Testis (tissue), 3 donors: ENCODE measurements around the gene LTBR. TPM values are rescaled to one million over a fixed set of nuclear protein-coding genes. Genes with fewer than 3 reads are reported as not detected.
A peak's percentile ranks its signal among the peaks of the same experiment; 100 is the strongest.
"Not testable (repeated sequence)": the region's sequence is repeated elsewhere in the genome, so short reads cannot be mapped to it uniquely, and the experiment has no call there.

Experiments
- DNase-seq: peaks from one replicate; pipeline ENCODE4 v3.0.0-alpha.2; 2019
- H3K27ac ChIP-seq, 2 donors: fragments of 200-600 bp; sonication (generic); one replicate each; pipeline ENCODE4 v1.5.1; 2019
- H3K27me3 ChIP-seq: fragments of 200-600 bp; sonication (generic); one replicate; pipeline ENCODE4 v1.5.1; 2019
- H3K36me3 ChIP-seq: fragments of 200-600 bp; sonication (generic); one replicate; pipeline ENCODE4 v1.5.1; 2017; ENCODE audit warnings: low read depth; ENCODE audit errors: missing control alignments
- H3K4me1 ChIP-seq: fragments of 200-600 bp; sonication (generic); one replicate; pipeline ENCODE4 v1.5.1; 2019
- H3K4me3 ChIP-seq, 2 donors: fragments of 200-600 bp; sonication (generic); one replicate each; pipeline ENCODE4 v1.5.1; 2017 to 2019
- H3K9me3 ChIP-seq: fragments of 200-600 bp; sonication (generic); one replicate; pipeline ENCODE4 v1.5.1; 2017
- POLR2A ChIP-seq: fragments of 450-650 bp; IDR thresholded peaks from one replicate; pipeline ENCODE4 v1.6.1; 2017; ENCODE audit warnings: antibody characterized with exemption, mild to moderate bottlenecking, moderate library complexity
- WGBS, 2 donors: methylation state at CpG; one replicate each; pipeline ENCODE4 v1.1.5; 2018; 5-methylcytosine and 5-hydroxymethylcytosine counted together
- intact Hi-C: fragments of 100-400 bp; cut with DNase I; formaldehyde crosslinking; loops from one replicate; pipeline ENCODE4 v1.15.1; 2023; ENCODE audit warnings: low total_unique reads
- polyA plus RNA-seq: library from polyadenylated mRNA; stranded (reverse); fragments of 350-450 nt; fragmentation: Illumina TruSeq; extraction: RNeasy Lipid Tissue Mini Kit (QIAGEN cat#74804); gene quantifications from one replicate; pipeline ENCODE4 v1.2.3, GENCODE V29; 2014; ENCODE audit warnings: low read depth, low replicate concordance; ENCODE audit not compliant: insufficient read depth
- total RNA-seq, 2 donors: library from RNA; depleted of rRNA; stranded (reverse); fragments of >200 nt; gene quantifications; one replicate each; pipeline ENCODE4 v1.2.3, GENCODE V29; 2016
- TF ChIP-seq, protein P1 (sequence below), 3 experiments: fragments of 450-650 bp in 2 of 3; fragments of 200-600 bp in 1 of 3; sonication (generic) in 1 of 3; IDR thresholded peaks; one replicate each; pipeline ENCODE4 v1.5.1; 2016 to 2019; ENCODE audit warnings: antibody characterized with exemption in 3 of 3, mild to moderate bottlenecking in 2 of 3, moderate library complexity in 1 of 3

LTBR gene
- total and polyA plus RNA-seq, 3 donors from 2014 or later = 36.6 to 112 (median 81.3) TPM

DNA sequence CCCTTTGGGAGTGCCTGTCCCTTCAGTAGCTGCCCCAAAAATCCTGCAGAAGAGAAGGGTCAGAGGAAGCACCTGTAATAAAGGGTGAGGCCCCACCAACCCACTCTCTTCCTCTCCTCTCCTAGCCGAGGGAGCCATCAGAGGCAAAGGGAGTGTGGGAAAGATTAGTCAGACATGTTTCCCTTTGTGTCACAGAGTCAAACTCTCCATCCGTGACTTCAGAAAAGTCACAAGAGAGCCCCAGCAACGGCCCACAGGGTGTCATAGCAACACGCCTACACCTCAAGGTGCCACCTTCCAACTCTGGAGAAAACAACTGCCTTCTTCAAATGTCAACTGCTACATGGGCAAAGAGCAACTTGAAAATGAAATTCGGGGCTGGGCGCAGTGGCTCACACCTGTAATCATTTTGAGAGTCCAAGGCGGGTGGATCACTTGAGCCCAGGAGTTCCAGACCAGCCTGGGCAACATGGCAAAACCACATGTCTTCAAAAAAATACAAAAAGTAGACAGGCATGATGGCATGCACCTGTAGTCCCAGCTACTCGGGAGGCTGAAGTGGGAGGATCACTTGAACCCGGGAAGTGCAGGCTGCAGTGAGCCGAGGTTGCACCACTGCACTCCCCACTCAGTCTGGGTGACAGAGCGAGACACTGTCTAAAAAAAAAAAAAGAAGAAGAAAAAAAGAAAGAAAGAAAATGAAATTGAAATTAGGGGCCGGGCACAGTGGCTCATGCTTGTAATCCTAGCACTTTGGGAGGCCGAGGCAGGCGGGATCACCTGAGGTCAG lies 43.1 kb downstream of the LTBR start:
- WGBS, 2 donors = 89% methylated on average over 14 of the region's 14 CpGs
- TF ChIP-seq, protein P1, sequence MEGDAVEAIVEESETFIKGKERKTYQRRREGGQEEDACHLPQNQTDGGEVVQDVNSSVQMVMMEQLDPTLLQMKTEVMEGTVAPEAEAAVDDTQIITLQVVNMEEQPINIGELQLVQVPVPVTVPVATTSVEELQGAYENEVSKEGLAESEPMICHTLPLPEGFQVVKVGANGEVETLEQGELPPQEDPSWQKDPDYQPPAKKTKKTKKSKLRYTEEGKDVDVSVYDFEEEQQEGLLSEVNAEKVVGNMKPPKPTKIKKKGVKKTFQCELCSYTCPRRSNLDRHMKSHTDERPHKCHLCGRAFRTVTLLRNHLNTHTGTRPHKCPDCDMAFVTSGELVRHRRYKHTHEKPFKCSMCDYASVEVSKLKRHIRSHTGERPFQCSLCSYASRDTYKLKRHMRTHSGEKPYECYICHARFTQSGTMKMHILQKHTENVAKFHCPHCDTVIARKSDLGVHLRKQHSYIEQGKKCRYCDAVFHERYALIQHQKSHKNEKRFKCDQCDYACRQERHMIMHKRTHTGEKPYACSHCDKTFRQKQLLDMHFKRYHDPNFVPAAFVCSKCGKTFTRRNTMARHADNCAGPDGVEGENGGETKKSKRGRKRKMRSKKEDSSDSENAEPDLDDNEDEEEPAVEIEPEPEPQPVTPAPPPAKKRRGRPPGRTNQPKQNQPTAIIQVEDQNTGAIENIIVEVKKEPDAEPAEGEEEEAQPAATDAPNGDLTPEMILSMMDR (IDR thresholded peaks at IDR 0.05) = no peak
- TF ChIP-seq POLR2A = no peak
- Histone ChIP-seq H3K9me3 (no peaks in the 10 kb centered on the region), H3K36me3 (no peaks in the 10 kb centered on the region), H3K4me3 (no peak overlapping the region), H3K4me1 (peaks cover 9% of the 10 kb centered on the region), H3K27me3 (no peaks in the 10 kb centered on the region), H3K27ac (no peak overlapping the region)
- intact Hi-C loops = no loop called here
- no peak for DNase-seq

DNA sequence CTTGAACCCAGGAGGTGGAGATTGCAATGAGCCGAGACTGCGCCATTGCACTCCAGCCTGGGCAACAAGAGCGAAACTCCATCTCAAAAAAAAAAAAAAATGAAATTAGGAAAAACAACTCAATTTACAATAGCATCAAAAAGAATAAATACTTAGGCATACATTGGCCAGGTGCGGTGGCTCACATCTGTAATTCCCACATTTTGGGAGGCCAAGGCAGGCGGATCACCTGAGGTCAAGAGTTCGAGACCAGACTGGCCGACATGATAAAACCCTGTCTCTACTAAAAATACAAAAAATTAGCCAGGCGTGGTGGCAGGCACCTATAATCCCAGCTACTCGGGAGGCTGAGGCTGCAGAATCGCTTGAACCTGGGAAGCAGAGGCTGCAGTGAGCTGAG lies 43.8 kb downstream of the LTBR start:
- H3K4me1 ChIP-seq, intact Hi-C loops, H3K4me3 ChIP-seq, H3K27me3 ChIP-seq, H3K27ac ChIP-seq, DNase-seq, H3K36me3 ChIP-seq, H3K9me3 ChIP-seq: not testable (repeated sequence)
- 89 to 95% methylated on average over 10 of the region's 10 CpGs for WGBS, 2 donors

DNA sequence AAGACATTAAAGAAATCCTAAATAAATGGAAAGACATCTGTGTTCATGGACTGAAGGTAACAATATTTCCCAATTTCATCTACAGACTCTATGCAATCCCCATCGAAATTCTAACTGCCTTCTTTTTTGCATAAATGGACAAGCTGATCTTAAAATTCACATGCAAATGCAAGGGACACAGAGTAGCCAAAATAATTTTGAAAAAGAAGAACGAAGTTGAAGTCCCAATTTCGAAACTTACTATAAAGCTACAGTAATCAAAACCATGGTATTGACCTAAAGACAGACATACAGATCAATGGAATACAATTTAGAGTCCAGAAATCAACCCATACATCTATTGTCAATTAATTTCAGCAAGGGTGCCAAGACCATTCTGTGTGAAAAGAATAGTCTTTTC lies 44.4 kb downstream of the LTBR start:
- intact Hi-C loops = no loop called here
- 84 to 92% methylated on average over 3 of the region's 3 CpGs for WGBS, 2 donors
- no peak overlapping the region for H3K4me3 ChIP-seq
- no peak for DNase-seq
- H3K27ac ChIP-seq = no peak overlapping the region
- H3K36me3 ChIP-seq = no peaks in the 10 kb centered on the region
- peaks cover 9% of the 10 kb centered on the region for H3K4me1 ChIP-seq
- TF ChIP-seq, protein P1 (IDR thresholded peaks at IDR 0.05) = no peak
- no peak for TF ChIP-seq POLR2A
- H3K9me3 ChIP-seq = no peaks in the 10 kb centered on the region
- no peaks in the 10 kb centered on the region for H3K27me3 ChIP-seq

DNA sequence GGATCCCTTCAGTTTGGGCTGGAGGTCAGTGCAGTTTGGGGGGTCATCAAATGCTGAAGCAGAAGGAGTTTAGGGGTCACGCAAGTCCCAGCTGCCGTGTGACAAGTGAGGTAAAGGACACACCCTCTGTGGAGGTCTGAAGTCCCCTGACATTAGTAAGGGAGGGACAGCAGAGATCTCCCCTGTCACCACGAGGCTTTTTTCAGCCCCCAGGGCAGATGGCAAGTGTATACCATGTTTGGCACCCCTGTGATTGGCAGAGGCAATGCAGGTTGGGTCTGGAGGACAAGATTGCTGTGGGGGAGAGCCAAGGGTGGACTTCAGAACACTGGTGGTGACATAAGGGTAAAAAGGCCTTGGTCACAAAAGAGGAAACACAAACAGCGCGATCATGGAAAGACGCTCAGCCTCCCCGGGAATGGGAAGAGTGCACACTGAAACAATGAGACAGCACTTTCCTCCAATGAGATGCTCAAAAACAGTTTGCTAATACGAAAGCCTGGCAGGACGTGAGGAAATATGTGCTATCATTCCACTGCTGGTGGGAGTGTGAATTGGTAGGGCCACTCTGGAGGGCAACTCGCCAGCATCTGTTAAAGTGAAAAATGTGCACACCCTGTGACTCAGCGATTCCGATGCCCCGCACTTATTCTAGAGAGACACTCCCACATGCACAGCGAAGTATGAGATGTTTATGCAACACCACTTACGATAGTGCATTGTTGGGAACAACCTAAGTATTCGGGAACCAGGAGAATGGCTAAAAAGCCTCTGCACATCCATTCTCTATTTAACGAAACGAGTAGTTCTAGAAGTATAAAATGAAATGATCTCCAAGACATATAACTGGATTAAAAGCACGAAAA lies 46.4 kb downstream of the LTBR start:
- H3K9me3 ChIP-seq = no peaks in the 10 kb centered on the region
- no peaks in the 10 kb centered on the region for H3K27me3 ChIP-seq
- intact Hi-C loops = no loop called here
- 26 to 32% methylated on average over 19 of the region's 19 CpGs for WGBS, 2 donors
- H3K36me3 ChIP-seq = no peaks in the 10 kb centered on the region
- DNase-seq = peak; percentile 87
- TF ChIP-seq, protein P1 (IDR thresholded peaks at IDR 0.05) = no peak
- no peak for TF ChIP-seq POLR2A
- H3K4me1 ChIP-seq = peaks cover 4% of the 10 kb centered on the region
- no peak overlapping the region for H3K4me3 ChIP-seq
- H3K27ac ChIP-seq = peak overlapping the region; percentile 3 to 69

DNA sequence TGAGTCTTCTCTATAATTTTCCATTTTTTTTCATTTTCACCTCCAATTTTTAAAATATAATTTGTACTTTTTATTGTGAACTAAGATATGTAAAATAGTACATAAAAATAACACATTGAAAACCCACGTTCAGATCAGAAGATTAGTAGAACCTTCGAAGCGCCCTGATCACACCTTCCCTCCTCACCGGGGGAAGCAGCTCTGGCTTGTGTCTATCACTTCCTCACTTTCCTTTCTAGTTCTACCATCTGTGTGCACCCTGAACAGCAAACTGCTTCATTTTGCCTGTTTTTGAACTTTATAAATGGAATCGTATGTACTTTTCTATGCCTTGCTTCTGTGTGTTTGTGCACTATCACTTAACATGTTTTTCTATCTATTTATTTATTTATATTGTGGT lies 49.0 kb downstream of the LTBR start:
- WGBS, 2 donors = 89 to 93% methylated on average over 5 of the region's 5 CpGs

More for the DNA sequence above, 49.0 kb downstream of the LTBR start:
- H3K27ac ChIP-seq = no peak overlapping the region
- no peaks in the 10 kb centered on the region for H3K27me3 ChIP-seq
- DNase-seq = no peak
- peaks cover 4% of the 10 kb centered on the region for H3K4me1 ChIP-seq
- intact Hi-C loops = no loop called here
- H3K9me3 ChIP-seq = no peaks in the 10 kb centered on the region
- no peak overlapping the region for H3K4me3 ChIP-seq
- TF ChIP-seq POLR2A = no peak
- TF ChIP-seq, protein P1 (IDR thresholded peaks at IDR 0.05) = no peak
- H3K36me3 ChIP-seq = no peaks in the 10 kb centered on the region
